Brain microvascular endothelial cell (primary cell): ENCODE data around the gene C5orf63.

Experiments used
- DNase-seq: peaks from one replicate; pipeline ENCODE4 v3.0.0-alpha.2; 2020
- H3K27ac ChIP-seq: fragments of 250-450 bp; sonication (Bioruptor Pico); 2 replicates; pipeline ENCODE4 v1.5.1; 2020; ENCODE audit warnings: mild to moderate bottlenecking, moderate library complexity
- H3K27me3 ChIP-seq: fragments of 250-450 bp; sonication (Bioruptor Pico); replicated peaks from 2 replicates; pipeline ENCODE4 v1.5.1; 2020; ENCODE audit warnings: mild to moderate bottlenecking
- H3K36me3 ChIP-seq: fragments of 250-450 bp; sonication (Bioruptor Pico); replicated peaks from 2 replicates; pipeline ENCODE4 v1.5.1; 2020; ENCODE audit warnings: mild to moderate bottlenecking
- H3K4me3 ChIP-seq: 2 replicates; pipeline ENCODE4 v1.5.1; 2011; ENCODE audit warnings: low read depth, mild to moderate bottlenecking, control low read depth, low read length, moderate library complexity
- in situ Hi-C: cut with HindIII; loops from 2 replicates; pipeline ENCODE4 v1.10.0; 2017; ENCODE audit warnings: low sequenced_read_pairs, low pct_ligation_motif_present
- TF ChIP-seq, protein P1 (sequence below): IDR thresholded peaks from 2 replicates; pipeline ENCODE4 v1.5.1; 2011; ENCODE audit warnings: low read depth, mild to moderate bottlenecking, moderate library complexity, low read length, control low read depth, inconsistent platforms; ENCODE audit errors: missing control alignments

Gene C5orf63

DNA sequence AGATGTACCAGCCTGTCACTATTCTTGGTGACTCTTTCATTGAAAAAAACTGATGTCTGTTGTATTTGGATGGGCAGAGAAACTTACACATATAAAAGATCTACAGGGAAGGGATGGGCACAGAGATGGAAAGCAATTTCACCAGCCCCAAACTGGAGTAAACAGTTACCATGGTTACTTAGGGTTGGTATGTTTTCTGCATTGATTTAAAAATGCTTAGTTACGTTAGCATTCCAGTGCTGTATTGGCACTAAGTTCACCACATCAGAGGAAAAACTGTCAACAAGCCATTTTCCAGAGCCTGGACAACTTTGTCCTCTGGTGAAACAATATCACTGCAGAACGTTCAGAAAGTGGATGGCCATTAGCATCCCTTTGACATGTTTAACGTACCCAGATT lies 70.9 kb downstream of the C5orf63 start:
- DNase-seq: peak; percentile 53
- H3K36me3 ChIP-seq: no peaks in the 10 kb centered on the region
- peak overlapping the region; percentile 87 for H3K27ac ChIP-seq
- H3K27me3 ChIP-seq: no peaks in the 10 kb centered on the region
- TF ChIP-seq, protein P1, sequence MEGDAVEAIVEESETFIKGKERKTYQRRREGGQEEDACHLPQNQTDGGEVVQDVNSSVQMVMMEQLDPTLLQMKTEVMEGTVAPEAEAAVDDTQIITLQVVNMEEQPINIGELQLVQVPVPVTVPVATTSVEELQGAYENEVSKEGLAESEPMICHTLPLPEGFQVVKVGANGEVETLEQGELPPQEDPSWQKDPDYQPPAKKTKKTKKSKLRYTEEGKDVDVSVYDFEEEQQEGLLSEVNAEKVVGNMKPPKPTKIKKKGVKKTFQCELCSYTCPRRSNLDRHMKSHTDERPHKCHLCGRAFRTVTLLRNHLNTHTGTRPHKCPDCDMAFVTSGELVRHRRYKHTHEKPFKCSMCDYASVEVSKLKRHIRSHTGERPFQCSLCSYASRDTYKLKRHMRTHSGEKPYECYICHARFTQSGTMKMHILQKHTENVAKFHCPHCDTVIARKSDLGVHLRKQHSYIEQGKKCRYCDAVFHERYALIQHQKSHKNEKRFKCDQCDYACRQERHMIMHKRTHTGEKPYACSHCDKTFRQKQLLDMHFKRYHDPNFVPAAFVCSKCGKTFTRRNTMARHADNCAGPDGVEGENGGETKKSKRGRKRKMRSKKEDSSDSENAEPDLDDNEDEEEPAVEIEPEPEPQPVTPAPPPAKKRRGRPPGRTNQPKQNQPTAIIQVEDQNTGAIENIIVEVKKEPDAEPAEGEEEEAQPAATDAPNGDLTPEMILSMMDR: no peak
- no peak overlapping the region for H3K4me3 ChIP-seq
- in situ Hi-C loops: no loop called here

DNA sequence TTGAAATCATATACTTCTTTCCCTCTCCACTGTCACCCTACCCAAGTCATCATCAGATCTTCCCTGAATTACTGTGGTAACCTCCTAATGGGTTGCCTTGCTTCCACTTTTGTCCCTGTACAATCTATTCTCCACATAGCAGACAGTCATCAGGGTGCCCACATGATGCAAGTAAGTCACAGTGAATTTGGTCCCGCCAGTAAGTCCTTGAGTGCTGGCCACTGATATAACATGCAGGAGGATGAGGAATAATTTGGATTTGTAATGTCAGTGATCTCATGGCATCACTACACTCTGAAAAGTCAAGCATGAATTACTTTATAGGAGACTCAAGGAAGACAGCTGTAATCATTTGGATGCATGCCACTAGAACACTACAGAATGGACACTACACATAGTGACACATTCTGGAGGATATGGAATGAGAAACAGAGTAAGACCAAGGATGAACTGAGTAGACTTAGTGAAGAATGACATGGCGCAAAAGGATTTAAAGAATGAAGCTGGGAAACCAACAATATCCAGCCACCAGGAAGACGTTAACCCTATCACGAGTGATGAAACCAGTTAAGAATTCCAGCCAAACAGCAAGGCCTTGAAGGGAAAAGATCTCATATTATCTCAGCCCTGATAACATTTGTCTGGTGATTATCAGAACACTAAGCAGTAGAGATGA lies 71.5 kb downstream of the C5orf63 start:
- in situ Hi-C loops: no loop called here
- H3K27me3 ChIP-seq: no peaks in the 10 kb centered on the region
- H3K36me3 ChIP-seq: no peaks in the 10 kb centered on the region
- TF ChIP-seq, protein P1: no peak
- H3K27ac ChIP-seq: peak overlapping the region; percentile 87
- H3K4me3 ChIP-seq: no peak overlapping the region
- peak; percentile 93 for DNase-seq
